HEK293T (cell line): ENCODE measurements around the gene NFATC1.

Source experiments
- ARNT ChIP-seq: fragments of 450-650 bp; IDR thresholded peaks from 2 replicates; pipeline ENCODE4 v1.6.1; 2017; ENCODE audit warnings: mild to moderate bottlenecking
- BHLHE40 ChIP-seq: fragments of 450-650 bp; IDR thresholded peaks from 2 replicates; pipeline ENCODE4 v1.6.1; 2016; ENCODE audit warnings: mild to moderate bottlenecking, moderate library complexity, borderline replicate concordance
- ELF4 ChIP-seq: fragments of 450-650 bp; IDR thresholded peaks from 2 replicates; pipeline ENCODE4 v1.6.1; 2017; ENCODE audit warnings: antibody characterized with exemption
- FOXK2 ChIP-seq: fragments of 450-650 bp; IDR thresholded peaks from 2 replicates; pipeline ENCODE4 v1.6.1; 2016; ENCODE audit warnings: mild to moderate bottlenecking
- FOXM1 ChIP-seq: fragments of 450-650 bp; IDR thresholded peaks from 2 replicates; pipeline ENCODE4 v1.6.1; 2017; ENCODE audit warnings: mild to moderate bottlenecking, borderline replicate concordance
- LEF1 ChIP-seq: fragments of 450-650 bp; IDR thresholded peaks from 2 replicates; pipeline ENCODE4 v1.6.1; 2017; ENCODE audit warnings: mild to moderate bottlenecking, borderline replicate concordance
- NFRKB ChIP-seq: fragments of 450-650 bp; IDR thresholded peaks from 2 replicates; pipeline ENCODE4 v1.6.1; 2016; ENCODE audit warnings: mild to moderate bottlenecking, moderate library complexity
- SP1 ChIP-seq: fragments of 450-650 bp; IDR thresholded peaks from 2 replicates; pipeline ENCODE4 v1.6.1; 2017
- SUZ12 ChIP-seq: fragments of 450-650 bp; IDR thresholded peaks from 2 replicates; pipeline ENCODE4 v1.6.1; 2016; ENCODE audit warnings: mild to moderate bottlenecking
- TARDBP ChIP-seq: fragments of 450-650 bp; IDR thresholded peaks from 2 replicates; pipeline ENCODE4 v1.6.1; 2016

- TF ChIP-seq FOXK2 (no peak), FOXM1 (no peak), ARNT (no peak), TARDBP (no peak), SP1 (no peak), SUZ12 (no peak), LEF1 (no peak), BHLHE40 (no peak), ELF4 (no peak), NFRKB (no peak)
Measured at GRCh38 chr18:79506191-79507075, 110.7 kb downstream of the NFATC1 start.
